Epidermal melanocyte (primary cell): ENCODE data around the gene LAMC2.

Experiments
- DNase-seq: peaks from one replicate; pipeline ENCODE4 v3.0.0; 2011; ENCODE audit warnings: low spot score; ENCODE audit not compliant: insufficient read length

LAMC2 gene

DNA sequence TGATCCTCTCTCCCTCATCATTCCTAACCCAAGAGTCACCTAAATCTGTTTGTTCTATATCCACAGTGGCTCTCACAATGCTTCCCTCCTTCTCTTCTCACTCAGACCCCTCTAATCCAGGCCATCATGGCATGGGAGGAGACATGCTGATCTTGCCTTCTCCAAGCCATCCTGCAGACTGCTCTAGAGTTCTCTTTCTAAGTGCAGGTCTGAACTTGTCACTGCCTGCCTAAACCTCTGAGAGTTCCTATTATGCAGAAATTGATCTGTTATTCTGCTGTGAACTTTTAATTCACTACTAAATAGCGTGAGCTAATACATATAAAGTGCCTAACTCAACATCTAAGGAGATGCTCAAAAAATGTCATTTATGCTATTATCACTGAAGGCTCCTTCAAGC, 26.8 kb downstream of the LAMC2 start:
- no peak for DNase-seq

- DNase-seq = no peak
Measured at GRCh38 chr1:183214021-183214970, 28.2 kb downstream of the LAMC2 start.

DNA sequence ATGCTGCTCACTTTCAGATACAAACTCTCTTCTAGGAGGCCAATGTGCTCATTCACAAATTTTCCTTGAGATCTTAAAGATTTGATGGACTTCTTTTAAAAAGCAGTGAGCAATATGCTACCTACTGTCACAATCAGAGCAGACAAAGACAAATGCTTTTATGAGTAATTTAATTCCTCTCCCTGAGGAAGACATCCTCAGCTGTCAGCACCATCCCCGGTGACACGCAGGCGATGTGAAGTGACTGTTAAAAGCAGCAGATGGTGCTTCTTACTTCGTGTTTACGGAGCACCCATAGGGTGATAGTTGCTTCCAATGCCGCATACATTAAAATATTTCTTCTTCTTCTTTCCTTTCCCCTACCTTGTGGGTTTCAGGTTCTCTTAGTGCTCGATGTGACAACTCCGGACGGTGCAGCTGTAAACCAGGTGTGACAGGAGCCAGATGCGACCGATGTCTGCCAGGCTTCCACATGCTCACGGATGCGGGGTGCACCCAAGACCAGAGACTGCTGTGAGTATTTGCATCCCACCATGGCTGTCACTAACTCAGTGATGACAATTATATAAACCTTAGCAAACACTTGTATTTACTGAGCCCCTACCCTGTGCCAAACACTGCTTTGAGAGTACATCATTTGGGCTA, 29.1 kb downstream of the LAMC2 start:
- DNase-seq = no peak

DNA sequence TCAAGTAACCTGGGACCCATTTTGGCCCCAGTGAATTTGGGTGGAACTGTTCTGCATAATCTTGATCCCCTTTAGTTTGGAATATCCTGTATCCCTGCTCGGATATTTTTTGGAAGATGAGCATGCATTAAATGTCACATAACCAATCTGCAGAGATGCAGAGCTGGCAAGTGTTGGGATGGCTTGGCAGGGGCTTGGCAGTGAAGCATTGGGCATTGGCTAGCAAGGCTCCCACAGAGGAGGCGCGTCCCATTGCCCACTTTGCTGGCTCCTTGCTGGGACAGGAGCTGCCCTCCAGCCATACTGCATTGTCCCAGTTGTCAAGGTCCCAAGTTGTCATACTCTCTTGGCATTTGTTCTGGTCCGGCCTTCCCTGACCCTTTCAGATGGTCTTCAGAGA, 29.9 kb downstream of the LAMC2 start:
- no peak for DNase-seq

DNA sequence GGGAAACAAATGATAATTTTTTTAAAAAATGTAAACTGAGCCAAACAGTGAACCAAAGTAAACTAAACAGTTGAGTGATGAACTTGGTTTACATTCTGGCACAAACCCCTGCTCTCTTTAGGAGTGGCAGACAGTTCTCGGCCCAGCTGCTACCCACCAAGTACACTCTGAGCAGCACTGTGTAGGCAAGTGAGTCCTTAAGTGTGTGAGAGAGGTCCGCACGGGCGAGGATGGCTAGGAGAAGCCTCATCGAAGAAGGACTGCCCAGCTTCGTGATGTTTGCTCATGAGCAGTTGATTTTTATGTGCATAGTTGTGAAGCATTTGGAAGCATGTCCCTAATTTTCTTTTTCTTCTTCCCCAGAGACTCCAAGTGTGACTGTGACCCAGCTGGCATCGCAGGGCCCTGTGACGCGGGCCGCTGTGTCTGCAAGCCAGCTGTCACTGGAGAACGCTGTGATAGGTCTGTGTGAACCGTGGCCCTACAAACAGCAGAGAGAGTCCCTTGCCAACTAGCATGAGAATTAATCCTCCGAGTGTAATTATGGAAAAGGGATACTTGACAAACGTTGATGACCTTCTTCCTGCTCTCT, 32.1 kb downstream of the LAMC2 start:
- DNase-seq = no peak

GRCh38 chr1:183218971-183219615, 33.0 kb downstream of the LAMC2 start:
- no peak for DNase-seq

DNA sequence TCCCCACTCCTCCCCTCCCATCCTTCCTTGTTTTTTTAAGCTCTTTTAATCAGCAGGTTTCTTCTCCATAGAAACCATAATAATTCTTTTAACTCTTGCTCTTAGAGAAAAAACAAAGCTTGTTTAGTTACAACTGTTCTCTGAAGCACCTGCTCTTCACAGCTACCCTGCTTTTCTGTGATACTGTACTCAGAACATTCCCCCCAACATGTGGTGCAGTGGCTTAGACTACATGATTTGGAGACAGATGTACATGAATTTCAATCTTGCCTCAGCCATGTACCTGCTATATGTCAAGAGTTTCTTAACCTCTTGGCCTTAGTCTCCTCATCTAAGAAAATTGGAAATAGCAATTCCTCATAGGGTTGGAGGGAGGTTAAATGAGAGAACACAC, 33.5 kb downstream of the LAMC2 start:
- DNase-seq = no peak

- DNase-seq = no peak
Measured at GRCh38 chr1:183222909-183223308, 36.8 kb downstream of the LAMC2 start.

- no peak for DNase-seq
Measured at GRCh38 chr1:183223467-183223866, 37.4 kb downstream of the LAMC2 start.

- DNase-seq = no peak
Measured at GRCh38 chr1:183226361-183226760, 40.3 kb downstream of the LAMC2 start.

DNA sequence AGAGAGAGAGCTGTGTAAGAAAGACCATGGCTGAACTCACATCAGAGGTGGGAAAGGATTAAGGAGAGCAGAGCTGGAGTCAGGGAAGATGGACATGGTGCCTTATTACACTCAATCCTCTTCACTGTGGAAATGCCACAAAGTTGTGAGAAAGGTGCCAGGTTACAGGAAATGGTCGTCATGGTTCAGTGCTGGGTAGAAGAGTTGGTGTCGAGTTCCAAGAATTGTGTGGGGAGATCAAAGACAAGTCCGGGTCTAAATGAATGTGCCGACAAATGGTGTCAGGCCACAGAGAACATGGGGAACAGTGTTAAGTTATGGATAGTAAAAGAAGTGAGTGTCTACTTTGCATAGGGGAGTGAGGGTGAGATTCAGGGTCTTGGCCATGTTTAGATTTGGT, 40.9 kb downstream of the LAMC2 start:
- no peak for DNase-seq

DNA sequence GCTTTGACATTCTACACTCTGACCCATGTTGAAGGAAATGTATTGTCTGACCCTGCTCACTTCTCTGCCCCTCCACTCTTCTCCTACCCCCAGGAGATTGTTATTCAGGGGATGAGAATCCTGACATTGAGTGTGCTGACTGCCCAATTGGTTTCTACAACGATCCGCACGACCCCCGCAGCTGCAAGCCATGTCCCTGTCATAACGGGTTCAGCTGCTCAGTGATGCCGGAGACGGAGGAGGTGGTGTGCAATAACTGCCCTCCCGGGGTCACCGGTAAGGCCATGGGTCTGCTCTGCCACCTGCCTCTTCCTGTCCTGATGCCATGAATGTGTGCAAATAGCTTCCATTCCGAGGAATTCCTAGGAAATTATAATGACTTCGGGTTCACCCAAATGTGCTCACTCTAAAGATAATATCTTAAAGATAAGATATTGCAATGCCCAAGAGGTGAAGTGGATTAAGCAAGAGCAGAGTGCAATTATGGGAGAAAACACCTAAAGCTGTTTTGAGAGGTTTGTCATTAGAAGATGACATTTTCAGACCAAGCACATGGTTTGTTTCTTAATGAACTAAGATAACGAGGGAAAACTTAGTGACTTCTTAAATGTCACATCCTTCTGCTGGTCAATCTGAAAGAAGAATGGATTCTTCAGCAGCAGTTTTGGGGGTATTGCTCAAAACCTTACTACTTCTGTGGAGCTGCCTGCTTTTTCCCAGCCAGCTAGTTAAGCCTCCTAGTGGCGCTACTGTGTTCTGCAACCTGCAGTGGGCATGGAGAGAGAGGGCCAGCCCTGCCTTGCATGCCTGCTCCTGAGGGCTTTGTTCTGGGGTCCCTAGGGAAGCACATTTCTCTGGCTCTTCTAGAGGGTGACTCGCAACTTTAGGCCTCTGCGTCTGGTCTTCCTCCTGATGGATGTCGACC, 41.6 kb downstream of the LAMC2 start:
- peak; percentile 26 for DNase-seq

DNA sequence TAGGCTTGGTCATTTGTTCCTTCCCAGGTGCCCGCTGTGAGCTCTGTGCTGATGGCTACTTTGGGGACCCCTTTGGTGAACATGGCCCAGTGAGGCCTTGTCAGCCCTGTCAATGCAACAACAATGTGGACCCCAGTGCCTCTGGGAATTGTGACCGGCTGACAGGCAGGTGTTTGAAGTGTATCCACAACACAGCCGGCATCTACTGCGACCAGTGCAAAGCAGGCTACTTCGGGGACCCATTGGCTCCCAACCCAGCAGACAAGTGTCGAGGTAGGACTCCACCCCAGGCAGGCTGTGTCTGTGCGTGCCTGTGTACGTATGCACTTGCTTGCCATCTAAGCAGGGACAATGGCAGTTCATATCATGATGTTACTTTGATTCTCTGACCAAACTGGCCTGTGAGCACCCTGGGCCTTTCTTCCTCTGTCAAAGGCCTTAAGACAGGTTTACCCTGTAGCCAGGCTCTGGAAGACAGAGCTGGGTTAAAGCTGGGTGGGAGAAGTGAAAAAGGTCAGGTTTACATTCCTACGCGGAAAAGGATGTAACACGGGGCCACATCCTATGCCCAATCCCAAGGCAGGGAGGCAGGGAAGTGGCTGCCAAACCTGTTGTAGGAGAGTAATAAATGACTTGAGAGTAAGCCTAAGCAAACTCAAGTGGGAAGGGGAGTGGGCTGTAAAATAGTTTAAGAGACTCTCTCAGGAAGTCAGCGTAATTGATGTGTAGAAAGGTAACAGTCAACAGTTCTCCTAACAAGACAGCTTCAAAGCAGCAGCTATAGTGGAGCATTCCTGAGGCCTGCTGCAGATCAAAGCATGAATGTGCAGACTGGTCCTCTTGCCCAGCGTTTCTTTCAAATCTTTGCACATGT, 42.5 kb downstream of the LAMC2 start:
- no peak for DNase-seq

DNA sequence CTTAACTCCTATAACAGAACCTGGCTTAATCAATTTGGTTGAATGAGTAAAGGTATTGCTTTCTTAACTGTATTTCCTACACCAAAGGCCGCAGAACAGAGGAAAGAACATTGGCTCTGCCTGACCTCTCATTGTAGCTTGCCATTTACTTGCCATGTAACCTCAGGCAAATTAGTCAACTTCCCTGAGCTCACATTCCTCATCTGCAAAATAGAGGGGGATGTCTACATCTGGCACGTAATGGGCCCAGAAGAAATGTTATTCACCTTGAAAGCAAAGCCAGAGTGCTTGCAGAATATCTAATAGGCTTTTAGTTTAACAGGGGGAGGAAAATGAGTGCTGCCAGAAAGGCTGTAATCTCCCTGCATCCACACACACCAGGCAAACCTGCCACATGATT, 44.3 kb downstream of the LAMC2 start:
- DNase-seq = no peak

DNA sequence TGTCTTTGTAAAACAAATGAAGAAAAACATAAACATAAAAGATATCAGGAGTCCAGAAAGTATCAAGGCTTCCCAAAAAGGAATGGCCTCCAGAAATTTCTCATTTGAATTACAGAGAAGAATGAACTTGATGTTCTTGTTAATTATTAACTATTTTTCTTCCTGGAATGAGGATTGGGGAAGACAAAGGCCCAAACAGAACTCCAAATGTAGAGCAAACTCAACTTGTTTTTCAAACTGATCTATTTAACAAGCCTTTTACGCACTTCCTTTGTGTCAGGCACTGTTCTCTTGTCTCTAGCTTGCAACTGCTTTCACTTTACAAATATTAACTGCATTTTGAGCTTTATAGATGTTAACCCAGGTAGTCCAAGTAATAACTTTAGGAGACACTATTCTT, 45.5 kb downstream of the LAMC2 start:
- DNase-seq = no peak

DNA sequence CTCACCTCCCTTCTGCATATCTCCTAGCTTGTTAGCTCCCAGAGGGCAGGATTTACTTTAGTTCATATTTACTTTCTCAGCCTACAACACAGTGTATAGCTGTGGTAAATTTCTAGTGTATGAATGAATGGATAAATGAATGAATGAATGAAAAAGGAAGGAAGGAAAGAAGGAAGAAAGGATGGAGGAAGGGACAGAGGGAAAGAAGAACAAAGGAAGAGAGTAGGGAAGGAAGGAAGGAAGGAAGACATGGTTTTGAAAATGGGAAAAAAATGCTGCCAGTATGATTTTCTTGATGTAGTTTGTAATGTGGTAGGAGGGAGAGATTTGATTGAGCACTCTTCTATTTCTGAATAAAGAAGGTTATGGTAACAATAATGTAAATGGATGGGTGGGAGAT, 47.0 kb downstream of the LAMC2 start:
- no peak for DNase-seq

DNA sequence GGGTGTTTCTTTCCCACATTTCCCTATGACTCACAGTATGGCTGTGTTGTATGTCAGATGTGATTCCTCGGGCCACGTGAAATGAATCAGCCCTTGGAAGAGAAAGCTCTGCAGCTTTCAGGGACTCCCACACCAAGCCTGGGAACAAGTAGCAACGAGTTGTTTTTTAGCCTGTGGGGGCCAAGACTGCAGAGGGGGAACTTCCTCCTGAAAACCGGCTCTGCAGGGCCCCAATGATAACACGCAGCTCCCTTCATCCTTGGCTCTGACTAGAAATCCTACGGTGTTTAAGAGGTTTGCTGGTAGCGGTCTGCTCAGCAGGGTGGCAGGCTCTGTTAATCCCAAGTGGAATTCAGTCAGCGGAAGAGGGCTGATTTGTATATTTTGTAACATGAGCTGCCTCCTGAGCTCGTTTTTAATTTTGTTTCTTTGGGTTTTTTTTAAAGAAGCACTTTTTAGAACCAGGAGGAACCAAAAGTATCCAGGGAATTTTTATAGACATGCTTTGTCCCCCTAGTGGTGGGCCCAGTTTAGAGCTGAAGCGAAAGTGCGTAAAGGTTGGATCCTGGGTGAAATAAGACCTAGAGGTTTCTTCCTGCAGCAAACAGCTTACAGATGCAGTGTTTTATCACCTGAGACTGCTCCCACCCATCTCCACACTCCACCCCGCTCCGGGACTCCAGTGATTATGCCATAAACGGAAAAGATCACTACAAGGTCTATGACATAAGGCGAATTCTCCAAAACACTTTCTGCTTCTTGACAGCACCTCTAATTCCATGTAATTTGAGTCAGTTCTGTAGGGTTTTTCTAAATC, 48.8 kb downstream of the LAMC2 start:
- DNase-seq = peak; percentile 47

- no peak for DNase-seq
Measured at GRCh38 chr1:183235503-183235902, 49.4 kb downstream of the LAMC2 start.

GRCh38 chr1:183236158-183236725, 50.2 kb downstream of the LAMC2 start:
- no peak for DNase-seq
